ENCODE results near the gene PIK3R1.

Gene PIK3R1

GRCh38 chr5:68240771-68241170 is 25.2 kb downstream of the PIK3R1 start:
- Histone ChIP-seq H3K27ac (ENCODE audit: low read depth, low read length) (no peak overlapping the region), H3K9ac (ENCODE audit: low read depth, low read length) (no peak overlapping the region), H3K36me3 (ENCODE audit: insufficient read depth, low read length) (no peaks in the 10 kb centered on the region), H3K9me3 (ENCODE audit: insufficient read depth, low read depth, low read length) (no peaks in the 10 kb centered on the region), H3K27me3 (ENCODE audit: insufficient read depth, low read length) (no peaks in the 10 kb centered on the region), H3K4me3 (ENCODE audit: low read length) (no peak overlapping the region), H3K4me1 (ENCODE audit: insufficient read depth, low read length) (no peaks in the 10 kb centered on the region; the same call in 1 of the 2 replicates)
- WGBS: no CpG with 5 or more reads among the region's 1 CpG

- Histone ChIP-seq H3K9ac (ENCODE audit: low read depth, low read length) (no peak overlapping the region), H3K27ac (ENCODE audit: low read depth, low read length) (no peak overlapping the region), H3K4me1 (ENCODE audit: insufficient read depth, low read length) (no peaks in the 10 kb centered on the region; the same call in 1 of the 2 replicates), H3K4me3 (ENCODE audit: low read length) (no peak overlapping the region), H3K27me3 (ENCODE audit: insufficient read depth, low read length) (no peaks in the 10 kb centered on the region), H3K9me3 (ENCODE audit: insufficient read depth, low read depth, low read length) (no peaks in the 10 kb centered on the region), H3K36me3 (ENCODE audit: insufficient read depth, low read length) (no peaks in the 10 kb centered on the region)
- 94% methylated on average over 5 of the region's 5 CpGs for WGBS
These were observed 27.2 kb downstream of the PIK3R1 start for GRCh38 chr5:68242743-68243142.

- no peak overlapping the region for H3K9ac ChIP-seq (ENCODE audit: low read depth, low read length)
- WGBS: 92% methylated on average over 2 of the region's 2 CpGs
- no peaks in the 10 kb centered on the region; the same call in 1 of the 2 replicates for H3K4me1 ChIP-seq (ENCODE audit: insufficient read depth, low read length)
- no peaks in the 10 kb centered on the region for H3K27me3 ChIP-seq (ENCODE audit: insufficient read depth, low read length)
- no peak overlapping the region for H3K4me3 ChIP-seq (ENCODE audit: low read length)
- H3K36me3 ChIP-seq (ENCODE audit: insufficient read depth, low read length): no peaks in the 10 kb centered on the region
- H3K9me3 ChIP-seq (ENCODE audit: insufficient read depth, low read depth, low read length): no peaks in the 10 kb centered on the region
- no peak overlapping the region for H3K27ac ChIP-seq (ENCODE audit: low read depth, low read length)
These were observed 27.7 kb downstream of the PIK3R1 start for GRCh38 chr5:68243251-68243650.

GRCh38 chr5:68243681-68244080 is 28.1 kb downstream of the PIK3R1 start:
- WGBS: 88% methylated on average over 2 of the region's 2 CpGs
- H3K9ac ChIP-seq (ENCODE audit: low read depth, low read length): no peak overlapping the region
- no peak overlapping the region for H3K4me3 ChIP-seq (ENCODE audit: low read length)
- peaks cover under 1% of the 10 kb centered on the region; the same call in 1 of the 2 replicates for H3K4me1 ChIP-seq (ENCODE audit: insufficient read depth, low read length)
- H3K27me3 ChIP-seq (ENCODE audit: insufficient read depth, low read length): no peaks in the 10 kb centered on the region
- H3K9me3 ChIP-seq (ENCODE audit: insufficient read depth, low read depth, low read length): no peaks in the 10 kb centered on the region
- H3K36me3 ChIP-seq (ENCODE audit: insufficient read depth, low read length): no peaks in the 10 kb centered on the region
- H3K27ac ChIP-seq (ENCODE audit: low read depth, low read length): no peak overlapping the region

- H3K9ac ChIP-seq (ENCODE audit: low read depth, low read length): no peak overlapping the region
- no peak overlapping the region for H3K4me3 ChIP-seq (ENCODE audit: low read length)
- no peaks in the 10 kb centered on the region for H3K36me3 ChIP-seq (ENCODE audit: insufficient read depth, low read length)
- peaks cover 17% of the 10 kb centered on the region for H3K4me1 ChIP-seq (ENCODE audit: insufficient read depth, low read length)
- WGBS: 66% methylated on average over 3 of the region's 3 CpGs
- no peaks in the 10 kb centered on the region for H3K27me3 ChIP-seq (ENCODE audit: insufficient read depth, low read length)
- no peaks in the 10 kb centered on the region for H3K9me3 ChIP-seq (ENCODE audit: insufficient read depth, low read depth, low read length)
- no peak overlapping the region for H3K27ac ChIP-seq (ENCODE audit: low read depth, low read length)
These were observed 29.8 kb downstream of the PIK3R1 start for GRCh38 chr5:68245319-68245718.

GRCh38 chr5:68246802-68247201 is 31.2 kb downstream of the PIK3R1 start:
- Histone ChIP-seq H3K9ac (ENCODE audit: low read depth, low read length) (no peak overlapping the region), H3K27me3 (ENCODE audit: insufficient read depth, low read length) (no peaks in the 10 kb centered on the region), H3K27ac (ENCODE audit: low read depth, low read length) (no peak overlapping the region), H3K9me3 (ENCODE audit: insufficient read depth, low read depth, low read length) (no peaks in the 10 kb centered on the region), H3K4me1 (ENCODE audit: insufficient read depth, low read length) (peaks cover 32% of the 10 kb centered on the region), H3K36me3 (ENCODE audit: insufficient read depth, low read length) (no peaks in the 10 kb centered on the region), H3K4me3 (ENCODE audit: low read length) (no peak overlapping the region)
- WGBS: 87% methylated on average over 3 of the region's 3 CpGs

- no peak overlapping the region for H3K9ac ChIP-seq (ENCODE audit: low read depth, low read length)
- no peaks in the 10 kb centered on the region for H3K27me3 ChIP-seq (ENCODE audit: insufficient read depth, low read length)
- H3K4me1 ChIP-seq (ENCODE audit: insufficient read depth, low read length): peaks cover 39% of the 10 kb centered on the region
- no peaks in the 10 kb centered on the region for H3K9me3 ChIP-seq (ENCODE audit: insufficient read depth, low read depth, low read length)
- no peak overlapping the region for H3K27ac ChIP-seq (ENCODE audit: low read depth, low read length)
- 97% methylated on average over 3 of the region's 3 CpGs for WGBS
- H3K4me3 ChIP-seq (ENCODE audit: low read length): no peak overlapping the region
- H3K36me3 ChIP-seq (ENCODE audit: insufficient read depth, low read length): no peaks in the 10 kb centered on the region
These were observed 32.1 kb downstream of the PIK3R1 start for GRCh38 chr5:68247627-68248026.

GRCh38 chr5:68248896-68249295 is 33.3 kb downstream of the PIK3R1 start:
- Histone ChIP-seq H3K9me3 (ENCODE audit: insufficient read depth, low read depth, low read length) (no peaks in the 10 kb centered on the region), H3K27ac (ENCODE audit: low read depth, low read length) (no peak overlapping the region)
- 81% methylated on average over 2 of the region's 2 CpGs for WGBS

GRCh38 chr5:68249520-68249919 is 34.0 kb downstream of the PIK3R1 start:
- 26% methylated on average over 2 of the region's 2 CpGs for WGBS
- Histone ChIP-seq H3K36me3 (ENCODE audit: insufficient read depth, low read length) (no peaks in the 10 kb centered on the region), H3K4me3 (ENCODE audit: low read length) (no peak overlapping the region), H3K4me1 (ENCODE audit: insufficient read depth, low read length) (peaks cover 39% of the 10 kb centered on the region), H3K27ac (ENCODE audit: low read depth, low read length) (no peak overlapping the region), H3K27me3 (ENCODE audit: insufficient read depth, low read length) (no peaks in the 10 kb centered on the region), H3K9ac (ENCODE audit: low read depth, low read length) (no peak overlapping the region), H3K9me3 (ENCODE audit: insufficient read depth, low read depth, low read length) (no peaks in the 10 kb centered on the region)

More at GRCh38 chr5:68248896-68249295, 33.3 kb downstream of the PIK3R1 start:
- Histone ChIP-seq H3K9ac (ENCODE audit: low read depth, low read length) (no peak overlapping the region), H3K4me3 (ENCODE audit: low read length) (no peak overlapping the region), H3K27me3 (ENCODE audit: insufficient read depth, low read length) (no peaks in the 10 kb centered on the region), H3K36me3 (ENCODE audit: insufficient read depth, low read length) (no peaks in the 10 kb centered on the region), H3K4me1 (ENCODE audit: insufficient read depth, low read length) (peaks cover 39% of the 10 kb centered on the region)

- H3K4me3 ChIP-seq (ENCODE audit: low read length): no peak overlapping the region
- peaks cover 39% of the 10 kb centered on the region for H3K4me1 ChIP-seq (ENCODE audit: insufficient read depth, low read length)
- no peaks in the 10 kb centered on the region for H3K36me3 ChIP-seq (ENCODE audit: insufficient read depth, low read length)
- H3K27ac ChIP-seq (ENCODE audit: low read depth, low read length): no peak overlapping the region
- no peaks in the 10 kb centered on the region for H3K27me3 ChIP-seq (ENCODE audit: insufficient read depth, low read length)
- WGBS: 59% methylated on average over 5 of the region's 5 CpGs
- H3K9ac ChIP-seq (ENCODE audit: low read depth, low read length): no peak overlapping the region
- H3K9me3 ChIP-seq (ENCODE audit: insufficient read depth, low read depth, low read length): no peaks in the 10 kb centered on the region
These were observed 35.2 kb downstream of the PIK3R1 start for GRCh38 chr5:68250661-68251298.

- 33% methylated on average over 4 of the region's 4 CpGs for WGBS
These were observed 35.8 kb downstream of the PIK3R1 start for GRCh38 chr5:68251386-68251785.

More at GRCh38 chr5:68251386-68251785, 35.8 kb downstream of the PIK3R1 start:
- no peaks in the 10 kb centered on the region for H3K27me3 ChIP-seq (ENCODE audit: insufficient read depth, low read length)
- H3K9me3 ChIP-seq (ENCODE audit: insufficient read depth, low read depth, low read length): no peaks in the 10 kb centered on the region
- H3K36me3 ChIP-seq (ENCODE audit: insufficient read depth, low read length): no peaks in the 10 kb centered on the region
- no peak overlapping the region for H3K4me3 ChIP-seq (ENCODE audit: low read length)
- no peak overlapping the region for H3K9ac ChIP-seq (ENCODE audit: low read depth, low read length)
- H3K27ac ChIP-seq (ENCODE audit: low read depth, low read length): no peak overlapping the region
- H3K4me1 ChIP-seq (ENCODE audit: insufficient read depth, low read length): peaks cover 39% of the 10 kb centered on the region
